AG04450 (cell line): Measurements from ENCODE around the gene PRPSAP1. TPM values are rescaled to one million over a fixed set of nuclear protein-coding genes. Genes with fewer than 3 reads are reported as not detected.

Experiments
- CTCF ChIA-PET: fragments of 300-600, 350-600 bp; formaldehyde crosslinking; extraction: SDS; loops from one replicate; lab custom pipeline; 2022; ENCODE audit warnings: antibody characterized with exemption, inconsistent platforms; lab: Charles Lee
- POLR2A ChIA-PET: fragments of 350-600 bp; formaldehyde crosslinking; extraction: SDS; loops from one replicate; lab custom pipeline; 2021; ENCODE audit warnings: antibody characterized with exemption, inconsistent platforms; lab: Yijun Ruan, JAX
- DNase-seq: peaks from one replicate; pipeline ENCODE4 v3.0.0-alpha.2; 2011; ENCODE audit warnings: low read depth, low spot score
- H3K27ac ChIP-seq: one replicate; pipeline ENCODE4 v1.5.1; 2012; ENCODE audit warnings: low read depth, low read length, control low read depth
- H3K27me3 ChIP-seq: one replicate; pipeline ENCODE4 v1.6.0; 2012; ENCODE audit warnings: low read length; ENCODE audit not compliant: control insufficient read depth, insufficient read depth
- H3K4me3 ChIP-seq: 2 replicates; pipeline ENCODE4 v1.5.1; 2011; ENCODE audit warnings: mild to moderate bottlenecking, low read depth, low read length, control low read depth
- H3K9me3 ChIP-seq: 2 replicates; pipeline ENCODE4 v1.5.1; 2012; ENCODE audit warnings: low read length; ENCODE audit not compliant: control insufficient read depth, insufficient read depth
- CTCF ChIP-seq: IDR thresholded peaks from 2 replicates; pipeline ENCODE4 v1.5.1; 2011; ENCODE audit warnings: low read depth, low read length, control low read depth, inconsistent platforms
- polyA plus RNA-seq: library from polyadenylated mRNA; depleted of rRNA; stranded (reverse); fragments of >200 nt; gene quantifications from 2 replicates; pipeline ENCODE4 v1.2.3, GENCODE V29; 2011

Gene PRPSAP1
- polyA plus RNA-seq, 1 experiment = 49.9 TPM

DNA sequence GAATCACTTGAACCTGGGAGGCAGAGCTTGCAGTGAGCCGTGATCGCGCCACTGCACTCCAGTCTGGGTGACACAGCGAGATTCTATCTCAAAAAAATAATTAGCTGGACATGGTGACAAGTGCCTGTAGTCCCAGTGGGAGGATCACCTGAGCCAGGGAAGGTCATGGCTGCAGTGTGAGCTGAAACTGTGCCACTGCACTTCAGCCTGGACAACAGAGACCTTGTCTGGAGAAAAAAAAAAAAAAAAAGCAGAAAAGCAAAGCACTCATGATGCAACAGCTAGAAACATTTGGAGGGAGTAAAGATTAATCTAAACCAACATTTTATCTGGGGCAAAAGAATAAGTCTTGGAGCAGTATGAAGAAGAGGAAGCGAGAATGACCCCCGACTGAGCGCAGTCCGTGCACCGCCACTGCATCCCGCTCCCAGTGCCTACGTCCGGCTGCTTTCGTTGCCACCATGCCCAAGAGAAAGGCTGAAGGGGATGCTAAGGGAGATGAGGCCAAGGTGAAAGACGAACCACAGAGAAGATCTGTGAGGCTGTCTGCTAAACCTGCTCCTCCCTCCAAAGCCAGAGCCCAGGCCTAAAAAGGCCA, 8.2 kb downstream of the PRPSAP1 start:
- TF ChIP-seq CTCF = no peak
- peak overlapping the region; percentile 31 for H3K27ac ChIP-seq
- no peak for DNase-seq
- H3K27me3 ChIP-seq = no peaks in the 10 kb centered on the region
- no peak overlapping the region for H3K4me3 ChIP-seq
- POLR2A ChIA-PET = interaction anchor here (1.2 kb wide), 1 partner anchor 8 kb away, joined by 4 read pairs; the partner anchor contains the start of gene PRPSAP1
- CTCF ChIA-PET = interaction anchor here (0.7 to 1.2 kb wide), 2 partner anchors 41 to 46 kb away, joined by 4 to 5 read pairs; no protein-coding TSS in a partner anchor
- no peaks in the 10 kb centered on the region for H3K9me3 ChIP-seq

GRCh38 chr17:76343106-76343505, 10.6 kb downstream of the PRPSAP1 start:
- no peaks in the 10 kb centered on the region for H3K9me3 ChIP-seq
- CTCF ChIA-PET = interaction anchor here (0.6 kb wide), 1 partner anchor 263 kb away, joined by 4 read pairs; no protein-coding TSS in a partner anchor
- no peak overlapping the region for H3K4me3 ChIP-seq
- no peaks in the 10 kb centered on the region for H3K27me3 ChIP-seq
- no peak for DNase-seq
- no peak for TF ChIP-seq CTCF
- H3K27ac ChIP-seq = no peak overlapping the region
- POLR2A ChIA-PET = no interaction called here

GRCh38 chr17:76341301-76341700, 12.4 kb downstream of the PRPSAP1 start:
- Histone ChIP-seq H3K4me3 (no peak overlapping the region), H3K27me3 (no peaks in the 10 kb centered on the region), H3K27ac (no peak overlapping the region), H3K9me3 (no peaks in the 10 kb centered on the region)
- POLR2A ChIA-PET = no interaction called here
- CTCF ChIA-PET = interaction anchor here (0.7 kb wide), 1 partner anchor 38 kb away, joined by 5 read pairs; no protein-coding TSS in a partner anchor
- no peak for DNase-seq
- TF ChIP-seq CTCF = no peak

- H3K9me3 ChIP-seq = no peaks in the 10 kb centered on the region
- DNase-seq = no peak
- CTCF ChIA-PET = interaction anchor here (0.9 to 1.6 kb wide), 3 partner anchors 32 to 58 kb away, joined by 3 to 4 read pairs (median 3); no protein-coding TSS in a partner anchor
- H3K27me3 ChIP-seq = no peaks in the 10 kb centered on the region
- POLR2A ChIA-PET = interaction anchor here (1.4 kb wide), 1 partner anchor 16 kb away, joined by 6 read pairs; the partner anchor contains the start of gene PRPSAP1
- no peak for TF ChIP-seq CTCF
- H3K27ac ChIP-seq = no peak overlapping the region
- no peak overlapping the region for H3K4me3 ChIP-seq
These were observed 16.3 kb downstream of the PRPSAP1 start for GRCh38 chr17:76337413-76337777.

- no peak for TF ChIP-seq CTCF
- ChIA-PET CTCF (interaction anchor here (0.6 to 1.6 kb wide), 6 partner anchors 21 to 233 kb away, joined by 3 to 7 read pairs (median 4); partner anchors contain the start of gene EXOC7), POLR2A (interaction anchor here (0.6 to 1.4 kb wide), 3 partner anchors 17 to 53 kb away, joined by 4 to 6 read pairs (median 5); partner anchors contain the start of gene PRPSAP1)
- Histone ChIP-seq H3K9me3 (no peaks in the 10 kb centered on the region), H3K27me3 (no peaks in the 10 kb centered on the region), H3K27ac (no peak overlapping the region), H3K4me3 (no peak overlapping the region)
- DNase-seq = no peak
These were observed 16.8 kb downstream of the PRPSAP1 start for GRCh38 chr17:76336756-76337412.
